ENCODE measurements around the gene PON3. TPM values are rescaled to one million over a fixed set of nuclear protein-coding genes. Genes with fewer than 3 reads are reported as not detected.

The PON3 gene
- total and polyA plus RNA-seq, 2 of the 13 experiments (the other 11 are each of a cell fraction or from before 2014, with no cell fraction given): 23.6 to 37.8 TPM

GRCh38 chr7:95440394-95441038 lies 44.3 kb upstream of the PON3 start (continued):
- TF ChIP-seq U2AF2 (IDR thresholded peaks at IDR 0.05; ENCODE audit: low read depth, low read length) (no peak), ZNF770 (CRISPR knock-in tag; IDR thresholded peaks at IDR 0.05) (no peak), BATF2 (CRISPR knock-in tag; IDR thresholded peaks at IDR 0.05) (no peak), ZNF337 (CRISPR knock-in tag; IDR thresholded peaks at IDR 0.05; ENCODE audit: borderline replicate concordance, low read depth) (peak; percentile 31; the same call in 1 of the 2 replicates), DNMT3B (CRISPR knock-in tag; conservative IDR thresholded peaks at IDR 0.05) (no peak), ZBTB8A (CRISPR knock-in tag; IDR thresholded peaks at IDR 0.05; ENCODE audit: borderline replicate concordance, low read depth) (no peak), CEBPB (IDR thresholded peaks at IDR 0.05; ENCODE audit: borderline replicate concordance, low read depth, low read length) (peak; percentile 94), KLF9 (CRISPR knock-in tag; IDR thresholded peaks at IDR 0.05; ENCODE audit: low read depth) (no peak), U2AF1 (optimal IDR thresholded peaks at IDR 0.05; ENCODE audit: low read depth, low read length) (no peak), SAP130 (CRISPR knock-in tag; IDR thresholded peaks at IDR 0.05; ENCODE audit: low read depth) (peak; percentile 85), ZNF574 (CRISPR knock-in tag; IDR thresholded peaks at IDR 0.05) (peak; percentile 50; the same call in 1 of the 2 replicates), ZNF557 (CRISPR knock-in tag; IDR thresholded peaks at IDR 0.05) (no peak), HMG20A (CRISPR knock-in tag; IDR thresholded peaks at IDR 0.05; ENCODE audit: borderline replicate concordance) (peak; percentile 96), ZBTB39 (CRISPR knock-in tag; IDR thresholded peaks at IDR 0.05) (no peak), SPEN (CRISPR knock-in tag; IDR thresholded peaks at IDR 0.05; ENCODE audit: low read depth) (0 out of 2 replicates have a peak, but pooled peaks have one; percentile 3), BCLAF1 (IDR thresholded peaks at IDR 0.05) (no peak), MIXL1 (CRISPR knock-in tag; IDR thresholded peaks at IDR 0.05) (peak; percentile 98)

Measured in HepG2 (cell line).